NCI-H1930 (cell line): ENCODE data around the gene TAS2R41.
"Not testable (repeated sequence)": the region's sequence is repeated elsewhere in the genome, so short reads cannot be mapped to it uniquely, and the experiment has no call there.

ENCODE experiments used
- DNase-seq, 2 experiments: peaks; one replicate each; lab custom pipeline; 2025; lab: John Stamatoyannopoulos, UW

Gene TAS2R41

DNA sequence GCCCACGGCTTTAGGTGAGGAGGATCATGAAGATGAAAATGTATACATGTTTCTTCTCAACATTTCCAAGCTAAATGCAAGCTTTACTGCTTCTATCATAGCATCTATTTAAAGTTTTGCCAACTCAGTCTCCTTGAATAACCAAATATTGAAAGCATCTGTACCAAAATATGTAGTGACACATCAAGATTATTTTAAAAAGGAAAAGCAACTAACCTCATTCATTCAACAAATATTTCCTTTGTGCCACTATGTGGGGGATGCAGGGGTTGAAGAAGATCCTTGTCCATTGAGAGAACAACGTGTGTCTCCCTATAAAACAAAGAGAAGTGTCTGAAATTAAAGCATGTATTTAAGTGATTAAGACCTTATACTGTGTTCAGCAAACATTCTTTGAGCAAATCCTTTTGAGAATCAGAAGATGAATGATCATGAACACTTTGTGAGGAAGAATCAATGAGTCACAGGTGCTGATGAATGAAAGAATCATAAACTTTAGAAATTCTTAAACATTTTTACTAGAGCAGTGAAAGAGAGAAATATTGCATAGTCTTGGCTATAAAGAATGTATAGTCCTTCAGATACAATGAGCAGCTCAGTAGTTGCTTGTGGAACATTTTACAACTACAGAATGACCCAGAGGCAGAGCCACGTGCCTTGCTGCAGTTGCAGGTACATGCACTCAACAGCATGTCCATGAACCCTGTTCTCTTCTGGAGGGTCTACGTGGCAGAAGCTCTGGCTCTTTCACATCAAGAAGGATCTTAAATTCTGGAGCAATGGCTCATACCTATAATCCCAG lies 20.5 kb upstream of the TAS2R41 start:
- DNase-seq: no peak

- no peak for DNase-seq
Measured at GRCh38 chr7:143458263-143458662, 19.4 kb upstream of the TAS2R41 start.

DNA sequence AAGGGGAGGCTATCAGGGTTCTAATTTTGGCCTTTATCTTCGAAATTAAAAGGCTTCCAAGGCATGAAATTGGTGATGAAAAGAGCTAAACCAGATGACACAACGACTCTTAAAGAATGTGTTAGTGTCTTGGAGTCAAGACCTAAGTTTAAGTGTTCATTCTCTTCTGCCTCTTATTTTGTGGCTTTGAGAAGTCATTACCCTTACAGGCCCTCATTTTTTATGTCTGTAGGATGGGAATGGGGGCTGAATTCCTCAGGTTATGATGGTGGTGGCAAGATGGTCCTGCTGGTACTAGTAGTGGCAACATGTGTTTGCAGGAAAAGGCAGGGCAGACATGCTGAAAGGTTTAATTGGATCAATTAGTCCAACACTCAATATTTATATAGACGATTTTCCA lies 19.0 kb upstream of the TAS2R41 start:
- no peak for DNase-seq

GRCh38 chr7:143459359-143459758 lies 18.3 kb upstream of the TAS2R41 start:
- no peak for DNase-seq

GRCh38 chr7:143460271-143460979 lies 17.2 kb upstream of the TAS2R41 start:
- DNase-seq: no peak

GRCh38 chr7:143462045-143462444 lies 15.6 kb upstream of the TAS2R41 start:
- no peak for DNase-seq

DNA sequence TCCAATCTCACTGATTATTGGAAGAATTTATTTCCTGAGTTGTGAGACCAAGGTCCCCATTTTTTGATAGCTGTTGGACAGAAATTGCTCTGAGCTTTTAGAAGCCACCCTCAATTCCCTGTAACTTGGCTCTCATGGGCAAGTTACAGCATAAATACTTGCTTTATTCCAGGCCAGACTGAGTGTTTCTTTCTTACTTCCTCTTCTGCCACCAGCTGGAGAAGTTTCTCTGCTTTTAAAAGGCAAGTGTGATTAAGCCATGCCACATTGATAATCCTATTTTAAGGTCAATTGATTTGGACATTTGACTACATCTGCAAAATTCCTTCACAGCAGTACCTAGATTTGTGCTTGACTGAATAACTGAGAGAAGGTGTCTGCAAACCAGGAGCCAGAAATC lies 14.1 kb upstream of the TAS2R41 start:
- no peak for DNase-seq

GRCh38 chr7:143463957-143464356 lies 13.7 kb upstream of the TAS2R41 start:
- no peak for DNase-seq

DNA sequence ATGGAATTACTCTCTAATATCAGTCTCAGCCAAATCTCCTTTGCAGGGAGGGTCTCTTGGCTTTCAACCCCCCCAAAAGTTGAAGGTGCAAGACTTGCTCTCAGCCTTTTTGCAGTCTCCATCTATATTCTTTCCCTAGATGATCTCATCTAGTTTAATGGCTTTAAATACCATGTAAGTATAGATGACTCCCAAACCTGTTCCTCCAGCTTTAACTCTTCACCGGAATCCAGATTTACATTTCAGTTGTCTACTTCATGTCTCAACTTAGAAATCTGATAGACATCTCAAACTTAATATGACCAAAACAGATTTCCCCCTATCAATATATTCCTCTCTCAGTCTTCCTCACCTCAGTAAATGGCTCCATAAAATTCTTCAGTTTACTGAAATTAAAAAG lies 9.9 kb upstream of the TAS2R41 start:
- no peak for DNase-seq

GRCh38 chr7:143472071-143472689 lies 5.5 kb upstream of the TAS2R41 start:
- not testable (repeated sequence) for DNase-seq

DNA sequence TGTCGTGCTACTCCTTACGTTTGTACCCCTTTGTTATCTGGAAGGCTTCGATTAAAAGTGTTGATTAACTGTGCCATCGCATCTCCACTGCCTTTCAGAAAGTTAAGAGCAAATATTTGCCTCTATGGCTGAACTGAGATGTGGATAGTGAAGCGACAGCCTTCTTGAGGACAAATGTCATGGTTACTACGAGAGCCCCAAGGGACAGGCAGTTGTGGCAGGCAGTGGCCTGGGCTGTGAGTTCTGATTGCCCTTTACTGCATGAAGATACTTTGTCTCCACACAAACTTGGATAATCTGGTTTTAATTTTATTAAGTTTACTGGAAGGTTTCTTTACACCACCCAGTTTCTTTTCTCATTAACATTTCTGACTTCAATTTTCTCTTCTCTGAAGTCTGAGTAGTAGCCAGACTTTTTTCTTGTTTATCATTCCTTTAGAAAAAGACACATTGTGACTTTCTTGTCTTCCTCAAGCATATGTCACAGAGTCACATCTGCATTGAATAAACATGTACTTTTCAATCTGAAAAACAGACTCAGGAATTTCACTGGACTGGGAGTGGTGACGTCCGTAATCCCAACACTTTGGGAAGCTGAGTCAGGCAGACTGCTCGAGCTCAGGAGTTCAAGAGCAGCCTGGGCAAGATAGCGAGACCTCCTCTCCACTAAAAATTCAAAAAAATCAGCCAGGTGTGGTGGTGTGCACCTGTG lies 1.5 kb downstream of the TAS2R41 start:
- no peak for DNase-seq

GRCh38 chr7:143480501-143480900 lies 2.8 kb downstream of the TAS2R41 start:
- DNase-seq: no peak

DNA sequence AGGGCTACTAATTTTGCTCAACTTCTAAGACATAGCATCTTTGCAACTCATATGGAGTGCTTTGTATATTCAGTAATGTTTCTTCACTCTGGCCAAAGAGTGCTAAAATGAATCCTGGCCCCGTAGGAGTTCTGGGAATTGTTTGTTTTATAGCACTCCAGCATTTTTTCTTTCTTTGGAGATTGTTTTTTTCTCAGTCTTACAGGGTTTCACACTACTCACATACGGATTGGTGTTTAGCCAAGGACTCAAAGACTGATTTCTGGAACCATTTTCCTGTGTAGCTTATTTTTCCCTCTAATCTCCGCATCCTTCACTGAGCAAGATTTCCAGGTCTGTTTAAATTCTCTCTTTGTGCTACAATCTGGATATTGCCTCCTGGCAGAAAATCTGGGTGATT lies 6.4 kb downstream of the TAS2R41 start:
- no peak for DNase-seq

DNA sequence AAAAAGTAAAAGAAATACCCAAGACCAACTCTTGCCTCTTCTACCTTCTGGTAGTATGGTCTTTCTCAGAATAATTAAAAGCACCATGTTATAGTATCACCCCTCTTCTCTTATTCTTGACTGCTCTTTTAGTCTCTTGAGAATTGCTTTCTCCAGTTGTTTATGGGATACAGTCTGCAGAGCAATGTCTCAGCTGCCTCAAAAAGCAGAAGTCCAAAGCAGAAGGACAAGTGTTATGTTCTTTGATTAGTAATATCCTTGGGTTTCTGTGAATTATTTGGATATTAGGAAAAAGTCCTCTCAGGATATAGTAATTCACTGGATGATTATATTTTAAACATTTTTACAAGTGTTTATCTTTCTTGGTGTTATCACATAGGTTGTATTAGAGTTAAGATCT lies 7.4 kb downstream of the TAS2R41 start:
- DNase-seq: no peak

DNA sequence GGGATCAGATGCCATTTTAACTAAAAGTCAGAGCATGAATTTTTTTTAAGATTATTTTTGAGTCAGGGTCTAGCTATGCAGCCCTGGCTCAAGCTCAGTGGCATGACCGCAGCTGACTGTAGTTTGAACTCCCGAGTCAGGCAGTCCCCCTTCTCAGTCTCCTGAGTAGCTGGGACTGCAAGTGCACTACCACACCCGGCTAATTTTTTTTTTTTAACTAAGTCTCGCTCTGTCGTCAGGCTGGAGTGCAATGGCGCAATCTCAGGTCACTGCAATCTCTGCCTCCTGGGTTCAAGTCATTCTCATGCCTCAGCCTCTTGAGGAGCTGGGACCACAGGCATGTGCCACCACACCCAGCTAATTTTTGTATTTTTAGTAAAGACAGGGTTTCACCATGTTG lies 7.8 kb downstream of the TAS2R41 start:
- DNase-seq: no peak

DNA sequence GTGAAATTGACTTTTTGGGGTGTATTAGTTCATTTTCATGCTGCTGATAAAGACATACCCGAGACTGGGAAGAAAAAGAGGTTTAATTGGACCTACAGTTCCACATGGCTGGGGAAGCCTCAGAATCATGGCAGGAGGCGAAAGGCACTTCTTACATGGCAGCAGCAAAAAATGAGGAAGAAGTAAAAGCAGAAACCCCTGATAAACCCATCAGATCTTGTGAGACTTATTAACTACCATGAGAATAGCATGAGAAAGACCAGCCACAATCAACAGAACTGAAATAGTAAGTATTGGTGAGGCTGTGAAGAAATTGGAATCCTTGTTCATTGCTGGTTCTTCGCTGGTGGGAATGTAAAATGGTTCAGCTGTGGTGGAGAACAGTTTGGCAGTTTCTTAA lies 8.6 kb downstream of the TAS2R41 start:
- DNase-seq: not testable (repeated sequence)

DNA sequence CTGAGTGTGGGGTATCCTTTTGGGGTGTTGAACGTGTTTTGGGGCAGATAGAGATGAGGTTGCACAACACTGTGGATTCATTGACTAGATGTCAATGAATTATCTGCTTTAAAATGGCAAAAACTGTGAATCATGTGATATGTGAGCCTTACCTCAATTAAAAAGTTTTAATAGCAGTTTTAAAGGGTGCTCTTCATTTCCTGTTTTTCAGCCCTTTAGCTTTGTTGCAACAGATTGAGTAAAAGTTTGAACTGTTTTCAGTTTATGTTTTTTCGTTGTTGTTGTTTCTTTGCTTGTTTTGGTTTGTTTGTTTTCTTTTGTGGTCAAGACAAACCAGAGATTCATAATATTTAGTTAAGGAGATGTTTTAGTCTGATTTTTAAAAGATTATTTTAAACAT lies 9.4 kb downstream of the TAS2R41 start:
- no peak for DNase-seq

GRCh38 chr7:143487566-143487965 lies 9.9 kb downstream of the TAS2R41 start:
- no peak for DNase-seq

- peak in 1 of 2 experiments; percentile 11 for DNase-seq
Measured at GRCh38 chr7:143490717-143491306, 13.1 kb downstream of the TAS2R41 start.

DNA sequence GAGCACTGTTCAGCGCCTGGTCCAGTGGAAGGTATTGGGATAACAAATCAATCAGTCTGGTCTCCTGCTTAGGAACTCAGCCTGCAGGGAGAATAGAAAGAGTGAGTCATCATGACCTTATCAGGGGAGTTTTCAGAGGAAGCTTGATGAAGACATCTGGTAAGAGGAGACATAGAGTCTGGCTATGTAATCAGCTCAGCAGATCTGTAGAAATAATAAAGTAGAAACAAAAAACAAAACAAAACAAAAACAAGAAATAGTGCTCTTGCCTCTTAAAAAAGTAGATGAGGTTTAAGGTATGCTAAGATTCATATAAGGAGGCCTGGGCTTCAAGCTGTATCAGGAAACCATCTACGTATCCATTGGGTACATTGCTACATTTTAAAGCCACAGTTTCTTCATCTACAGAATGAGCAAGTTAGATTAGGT lies 14.4 kb downstream of the TAS2R41 start:
- no peak for DNase-seq

GRCh38 chr7:143492799-143493739 lies 15.4 kb downstream of the TAS2R41 start:
- no peak for DNase-seq
